KMS-11 (cell line): Measurements from ENCODE around the gene AMH.

Experiments used
- H2AFZ ChIP-seq: fragments of 200-600 bp; sonication (generic); 2 replicates; pipeline ENCODE4 v1.6.1; 2016; ENCODE audit warnings: antibody characterized with exemption, mixed run types, low read depth
- H3K27ac ChIP-seq: fragments of 200-600 bp; sonication (generic); 2 replicates; pipeline ENCODE4 v1.6.1; 2016; ENCODE audit warnings: mild to moderate bottlenecking, mixed run types
- H3K27me3 ChIP-seq: fragments of 200-600 bp; sonication (generic); 2 replicates; pipeline ENCODE4 v1.6.1; 2017; ENCODE audit warnings: mild to moderate bottlenecking, low read depth, mixed run types, moderate library complexity; ENCODE audit not compliant: insufficient read depth
- H3K36me3 ChIP-seq: fragments of 200-600 bp; sonication (generic); 2 replicates; pipeline ENCODE4 v1.6.1; 2017; ENCODE audit warnings: mild to moderate bottlenecking, mixed run types; ENCODE audit not compliant: insufficient read depth
- H3K4me1 ChIP-seq: fragments of 200-600 bp; sonication (generic); 2 replicates; pipeline ENCODE4 v1.6.1; 2016; ENCODE audit warnings: mild to moderate bottlenecking, low read depth, mixed run types; ENCODE audit not compliant: poor library complexity, severe bottlenecking
- H3K4me2 ChIP-seq: fragments of 200-600 bp; sonication (generic); 2 replicates; pipeline ENCODE4 v1.7.0; 2016; ENCODE audit warnings: mild to moderate bottlenecking, mixed run types
- H3K4me3 ChIP-seq: fragments of 200-600 bp; sonication (generic); IDR thresholded peaks from 2 replicates; pipeline ENCODE4 v1.6.1; 2017; ENCODE audit warnings: low read depth, low read length, mixed read lengths; ENCODE audit not compliant: insufficient read depth
- H3K79me2 ChIP-seq: fragments of 200-600 bp; sonication (generic); 2 replicates; pipeline ENCODE4 v1.6.1; 2016; ENCODE audit warnings: low read depth, mixed run types; ENCODE audit not compliant: insufficient read depth
- H3K9ac ChIP-seq: fragments of 200-600 bp; sonication (generic); 2 replicates; pipeline ENCODE4 v1.6.1; 2016; ENCODE audit warnings: mild to moderate bottlenecking, mixed run types
- H4K20me1 ChIP-seq: fragments of 200-600 bp; sonication (generic); 2 replicates; pipeline ENCODE4 v1.6.1; 2016; ENCODE audit warnings: mild to moderate bottlenecking, mixed run types; ENCODE audit not compliant: insufficient read depth
- TF ChIP-seq, protein P1 (sequence below): fragments of 200-600 bp; sonication (generic); conservative IDR thresholded peaks from 2 replicates; pipeline ENCODE4 v1.6.1; 2017; ENCODE audit warnings: low read depth, mild to moderate bottlenecking, antibody characterized with exemption, low read length, moderate library complexity, mixed read lengths

The AMH gene

DNA sequence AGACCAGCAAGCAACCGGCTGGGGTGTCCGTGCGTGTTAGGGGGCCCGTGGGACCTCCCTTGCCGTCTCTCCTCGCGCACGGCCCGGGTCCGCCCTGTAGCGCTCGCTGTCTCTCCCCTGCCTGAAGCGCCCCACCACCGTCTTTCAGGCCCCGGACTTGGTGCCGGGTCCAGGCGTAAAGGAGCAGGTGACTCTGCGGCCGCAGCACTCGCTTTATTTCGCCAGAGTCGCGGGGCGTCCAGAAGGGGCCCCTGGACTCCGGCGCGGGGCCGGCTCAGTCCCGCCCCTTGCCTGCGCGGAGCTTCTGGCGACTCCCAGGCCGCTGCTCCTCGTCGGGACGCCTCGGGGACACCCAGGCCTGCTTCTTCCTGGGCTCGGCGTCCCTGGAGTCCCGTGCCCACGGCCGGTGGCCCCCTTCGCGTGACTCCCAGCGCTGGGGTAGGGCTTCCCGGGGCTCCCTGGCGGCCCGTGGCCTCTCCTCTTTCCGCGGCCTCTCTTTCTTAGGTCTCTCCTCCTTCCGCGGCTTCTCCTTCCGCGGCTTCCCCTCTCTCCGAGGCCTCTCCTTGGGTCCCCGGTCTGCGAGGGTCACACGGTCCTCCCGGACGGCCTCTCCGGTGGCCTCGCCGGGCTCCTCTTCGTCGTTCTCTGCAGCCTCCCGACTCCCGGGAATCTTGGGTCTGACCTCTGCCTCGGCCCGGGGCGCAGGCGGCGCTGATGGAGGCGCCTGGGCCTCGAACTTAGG is 3.1 kb downstream of the AMH start:
- Histone ChIP-seq H3K27ac (no peak overlapping the region), H3K79me2 (peaks cover 22% of the 10 kb centered on the region; the same call in 1 of the 2 replicates), H3K4me1 (peaks cover 11% of the 10 kb centered on the region), H3K4me3 (no peak overlapping the region), H4K20me1 (no peaks in the 10 kb centered on the region), H3K4me2 (no peak overlapping the region), H3K27me3 (no peaks in the 10 kb centered on the region), H3K36me3 (no peaks in the 10 kb centered on the region), H2AFZ (no peak overlapping the region), H3K9ac (no peak overlapping the region)
- TF ChIP-seq, protein P1, sequence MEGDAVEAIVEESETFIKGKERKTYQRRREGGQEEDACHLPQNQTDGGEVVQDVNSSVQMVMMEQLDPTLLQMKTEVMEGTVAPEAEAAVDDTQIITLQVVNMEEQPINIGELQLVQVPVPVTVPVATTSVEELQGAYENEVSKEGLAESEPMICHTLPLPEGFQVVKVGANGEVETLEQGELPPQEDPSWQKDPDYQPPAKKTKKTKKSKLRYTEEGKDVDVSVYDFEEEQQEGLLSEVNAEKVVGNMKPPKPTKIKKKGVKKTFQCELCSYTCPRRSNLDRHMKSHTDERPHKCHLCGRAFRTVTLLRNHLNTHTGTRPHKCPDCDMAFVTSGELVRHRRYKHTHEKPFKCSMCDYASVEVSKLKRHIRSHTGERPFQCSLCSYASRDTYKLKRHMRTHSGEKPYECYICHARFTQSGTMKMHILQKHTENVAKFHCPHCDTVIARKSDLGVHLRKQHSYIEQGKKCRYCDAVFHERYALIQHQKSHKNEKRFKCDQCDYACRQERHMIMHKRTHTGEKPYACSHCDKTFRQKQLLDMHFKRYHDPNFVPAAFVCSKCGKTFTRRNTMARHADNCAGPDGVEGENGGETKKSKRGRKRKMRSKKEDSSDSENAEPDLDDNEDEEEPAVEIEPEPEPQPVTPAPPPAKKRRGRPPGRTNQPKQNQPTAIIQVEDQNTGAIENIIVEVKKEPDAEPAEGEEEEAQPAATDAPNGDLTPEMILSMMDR: no peak

DNA sequence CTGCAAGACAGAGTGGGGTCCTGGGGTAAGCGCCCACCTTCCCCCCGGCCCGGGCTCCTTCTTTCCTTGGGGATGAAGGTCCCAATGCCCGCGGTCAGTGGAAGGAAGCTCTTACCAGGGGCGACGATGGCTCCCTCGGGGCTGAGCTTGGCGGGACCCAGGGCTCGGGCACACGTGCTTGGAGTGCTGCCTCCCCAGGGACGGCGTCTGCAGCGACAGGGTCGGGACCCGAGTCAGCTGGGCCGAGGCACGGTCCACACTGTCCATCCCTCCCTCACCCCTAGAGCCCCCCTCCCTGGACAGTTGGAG is 3.6 kb downstream of the AMH start:
- Histone ChIP-seq H3K9ac (no peak overlapping the region), H3K4me2 (no peak overlapping the region), H3K4me1 (peaks cover 11% of the 10 kb centered on the region), H3K27me3 (no peaks in the 10 kb centered on the region), H3K27ac (no peak overlapping the region), H3K4me3 (no peak overlapping the region), H3K36me3 (no peaks in the 10 kb centered on the region), H2AFZ (no peak overlapping the region), H3K79me2 (peaks cover 27% of the 10 kb centered on the region; the same call in 1 of the 2 replicates), H4K20me1 (no peaks in the 10 kb centered on the region)
- TF ChIP-seq, protein P1: no peak

DNA sequence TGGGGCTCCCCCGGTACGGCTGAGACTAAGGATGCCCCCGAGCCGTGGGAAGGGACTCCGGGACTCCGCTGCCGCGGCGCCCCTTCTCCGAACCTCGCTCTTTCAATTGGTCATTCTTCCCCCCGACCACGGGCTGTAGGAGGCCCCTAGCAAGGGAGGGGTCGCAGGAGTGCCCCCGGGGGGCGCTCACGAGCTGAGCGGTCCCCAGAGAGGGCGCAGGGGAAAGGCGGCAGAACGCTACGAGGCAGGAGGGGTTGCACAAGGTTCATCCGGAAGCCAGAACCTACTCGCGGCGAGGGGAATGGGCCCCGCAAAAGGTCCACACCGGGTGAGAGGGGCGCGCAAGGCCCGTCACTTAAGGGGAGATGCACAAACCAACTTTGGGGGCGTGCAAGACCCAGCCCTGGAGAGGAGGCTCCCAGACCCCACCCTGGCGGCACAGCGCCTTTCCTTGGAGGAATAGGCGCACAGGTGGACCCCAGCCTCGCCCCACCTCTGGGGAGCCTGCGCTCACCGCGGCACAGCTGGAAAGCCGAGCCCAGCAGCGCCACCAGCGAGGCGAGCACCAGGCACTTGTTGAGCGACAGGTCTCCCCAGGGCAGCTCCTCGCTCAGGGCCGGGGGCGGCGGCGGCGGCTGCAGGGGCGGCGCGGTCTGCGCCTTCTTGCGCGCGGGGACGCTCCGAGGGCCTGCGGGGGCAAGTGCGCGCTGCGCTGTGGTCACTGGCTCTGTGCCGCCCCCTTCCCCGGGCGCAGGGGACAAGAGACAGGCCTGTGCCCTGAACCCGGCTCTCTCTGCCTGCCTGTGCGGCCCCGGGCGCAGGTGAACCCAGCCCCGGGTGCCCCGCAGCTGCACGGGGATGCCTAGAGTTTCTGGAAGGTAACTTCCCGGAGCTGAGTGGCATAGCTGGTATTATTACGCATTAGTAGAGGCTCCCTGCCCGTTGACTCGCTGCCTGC is 4.3 kb downstream of the AMH start:
- H3K4me1 ChIP-seq: peaks cover 17% of the 10 kb centered on the region
- no peak overlapping the region for H3K4me2 ChIP-seq
- TF ChIP-seq, protein P1: no peak; the same call in 1 of the 2 replicates

DNA sequence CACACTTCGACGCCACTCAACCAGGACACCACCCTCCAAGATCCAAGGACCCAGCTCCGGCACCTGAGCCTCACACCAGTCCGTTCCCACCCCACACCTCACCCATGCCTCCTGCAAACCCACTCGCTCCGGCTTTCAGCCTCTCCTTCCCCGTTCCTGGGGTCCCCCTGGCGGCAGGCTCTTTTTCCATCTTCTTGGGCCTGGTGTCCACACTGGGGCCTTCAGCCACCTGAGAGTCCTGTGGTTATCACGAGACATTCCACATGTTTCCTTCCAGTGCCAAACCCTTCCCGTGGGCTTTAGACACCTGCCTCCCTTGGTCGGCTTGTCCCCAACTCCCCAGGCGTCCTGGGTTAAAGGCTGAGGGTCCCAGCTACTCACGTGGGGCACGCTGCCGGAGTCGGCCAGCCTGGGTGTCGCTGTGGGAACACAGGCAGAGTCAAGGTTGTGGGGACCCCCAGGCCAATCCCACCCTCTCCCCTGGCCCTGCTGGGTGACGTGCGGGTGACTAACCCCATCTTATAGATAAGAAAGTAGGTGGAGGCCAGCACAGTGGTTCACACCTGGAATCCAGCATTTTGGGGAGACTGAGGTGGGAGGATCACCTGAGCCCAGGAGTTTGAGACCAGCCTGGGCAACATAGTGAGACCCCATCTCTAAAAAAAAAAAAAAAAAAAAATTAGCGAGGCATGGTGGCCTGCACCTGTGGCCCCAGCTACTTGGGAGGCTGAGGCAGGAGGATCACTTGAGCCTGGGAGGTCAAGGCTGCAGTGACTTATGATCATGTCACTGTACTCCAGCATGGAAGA is 5.1 kb downstream of the AMH start:
- Histone ChIP-seq H2AFZ (no peak overlapping the region), H3K4me3 (no peak overlapping the region), H3K4me2 (no peak overlapping the region), H3K36me3 (no peaks in the 10 kb centered on the region), H3K79me2 (peaks cover 27% of the 10 kb centered on the region; the same call in 1 of the 2 replicates), H3K27ac (no peak overlapping the region), H4K20me1 (no peaks in the 10 kb centered on the region), H3K9ac (no peak overlapping the region), H3K27me3 (no peaks in the 10 kb centered on the region), H3K4me1 (peaks cover 17% of the 10 kb centered on the region)
- TF ChIP-seq, protein P1: no peak

More for the DNA sequence above, 4.3 kb downstream of the AMH start:
- H2AFZ ChIP-seq: no peak overlapping the region
- H3K27me3 ChIP-seq: no peaks in the 10 kb centered on the region
- H3K9ac ChIP-seq: no peak overlapping the region
- no peaks in the 10 kb centered on the region for H3K36me3 ChIP-seq
- H3K27ac ChIP-seq: no peak overlapping the region
- no peak overlapping the region for H3K4me3 ChIP-seq
- H3K79me2 ChIP-seq: peaks cover 27% of the 10 kb centered on the region; the same call in 1 of the 2 replicates
- no peaks in the 10 kb centered on the region for H4K20me1 ChIP-seq
